IPS DF 4.7 (cell line): ENCODE measurements around the gene KRTAP10-8.
"Not testable (repeated sequence)": the region's sequence is repeated elsewhere in the genome, so short reads cannot be mapped to it uniquely, and the experiment has no call there.

Experiments used
- DNase-seq: peaks from one replicate; pipeline ENCODE4 v3.0.0-alpha.2; 2013; ENCODE audit warnings: low spot score; ENCODE audit errors: extremely low read depth

Gene KRTAP10-8

GRCh38 chr21:44598061-44598460 is 13.8 kb upstream of the KRTAP10-8 start:
- no peak for DNase-seq

GRCh38 chr21:44599264-44600029 is 12.4 kb upstream of the KRTAP10-8 start:
- no peak for DNase-seq

GRCh38 chr21:44600118-44600978 is 11.5 kb upstream of the KRTAP10-8 start, which contains the start of gene KRTAP10-7:
Gene KRTAP10-7, plus strand, starts transcription at chr21:44600597. Its CDS starts 25 bp downstream, at chr21:44600622.
- DNase-seq, result not testable (repeated sequence)

- not testable (repeated sequence) for DNase-seq
These were observed 10.8 kb upstream of the KRTAP10-8 start for GRCh38 chr21:44601091-44601490.

GRCh38 chr21:44601596-44602462 is 10.1 kb upstream of the KRTAP10-8 start:
- no peak for DNase-seq

GRCh38 chr21:44602463-44602850 is 9.4 kb upstream of the KRTAP10-8 start:
- no peak for DNase-seq

GRCh38 chr21:44603109-44603875 is 8.6 kb upstream of the KRTAP10-8 start:
- no peak for DNase-seq

GRCh38 chr21:44603911-44604310 is 8.0 kb upstream of the KRTAP10-8 start:
- no peak for DNase-seq

GRCh38 chr21:44606495-44606894 is 5.4 kb upstream of the KRTAP10-8 start:
- DNase-seq, result no peak

GRCh38 chr21:44609193-44609592 is 2.7 kb upstream of the KRTAP10-8 start:
- no peak for DNase-seq

- not testable (repeated sequence) for DNase-seq
These were observed 1.6 kb upstream of the KRTAP10-8 start for GRCh38 chr21:44610157-44610843.

- no peak for DNase-seq
These were observed 328 bp upstream of the KRTAP10-8 start for GRCh38 chr21:44611551-44611950.

- no peak for DNase-seq
These were observed 870 bp downstream of the KRTAP10-8 start for GRCh38 chr21:44612669-44613229.

GRCh38 chr21:44613386-44614155 is 1.7 kb downstream of the KRTAP10-8 start:
- no peak for DNase-seq

- no peak for DNase-seq
These were observed 2.3 kb downstream of the KRTAP10-8 start for GRCh38 chr21:44614161-44614631.

GRCh38 chr21:44614961-44615391 is 3.1 kb downstream of the KRTAP10-8 start:
- DNase-seq, result no peak

- DNase-seq, result no peak
These were observed 3.6 kb downstream of the KRTAP10-8 start for GRCh38 chr21:44615466-44615865.

- DNase-seq, result no peak
These were observed 4.2 kb downstream of the KRTAP10-8 start for GRCh38 chr21:44615911-44616590.
